GM12878 (cell line): ENCODE measurements around the gene CD83. TPM values are rescaled to one million over a fixed set of nuclear protein-coding genes. Genes with fewer than 3 reads are reported as not detected.

Experiments used
- ATAC-seq: fragments of 200-7000 bp; cut with Tn5 transposase; 3 replicates; pipeline ENCODE4 v1.9.1; 2020; ENCODE audit warnings: mild to moderate bottlenecking, moderate library complexity
- BruUV-seq: library from RNA; stranded (reverse); fragments of 400-500 nt; replicated peaks from 2 replicates; lab custom pipeline; 2021; lab: Mats Ljungman, UMichigan
- CTCF ChIA-PET: fragments of 300-600 bp; sonication (Branson Sonifier 250); formaldehyde crosslinking; extraction: SDS; loops from one replicate; lab custom pipeline; 2021; ENCODE audit warnings: inconsistent platforms; lab: Yijun Ruan, JAX
- POLR2A ChIA-PET: fragments of 350-600 bp; formaldehyde crosslinking; extraction: SDS; loops from one replicate; lab custom pipeline; 2021; ENCODE audit warnings: inconsistent platforms; lab: Charles Lee
- RAD21 ChIA-PET: fragments of 300-600 bp; sonication (Branson Sonifier 250); formaldehyde crosslinking; loops from one replicate; lab custom pipeline; 2023; ENCODE audit warnings: antibody characterized with exemption; ENCODE audit not compliant: unreplicated experiment; lab: Charles Lee
- SMC1A ChIA-PET: fragments of 300-600 bp; sonication (Branson Sonifier 250); formaldehyde crosslinking; loops from one replicate; lab custom pipeline; 2023; ENCODE audit not compliant: unreplicated experiment, uncharacterized antibody; lab: Charles Lee
- DNase-seq: peaks from one replicate; pipeline ENCODE4 v3.0.0-alpha.2; 2011; ENCODE audit warnings: low read depth, low spot score
- FAIRE-seq: peaks from 3 replicates; lab custom pipeline; 2011; peaks lifted over from hg19 to GRCh38; lab: Jason Lieb, UNC
- H2AFZ ChIP-seq: 2 replicates; pipeline ENCODE4 v1.6.0; 2011; ENCODE audit warnings: low read depth, low read length, control low read depth; ENCODE audit not compliant: control insufficient read depth
- H3K27ac ChIP-seq: 2 replicates; pipeline ENCODE4 v1.5.1; 2011; ENCODE audit warnings: control low read depth; ENCODE audit not compliant: control insufficient read depth, insufficient read depth
- H3K27me3 ChIP-seq, 2 experiments: replicated peaks in 1 of 2; 2 replicates each; pipeline versions ENCODE4 v1.6.0 to v1.6.1; 2011; ENCODE audit warnings: low read length in 1 of 2; ENCODE audit not compliant: control insufficient read depth in 2 of 2, insufficient read depth in 2 of 2
- H3K36me3 ChIP-seq, 2 experiments: 2 replicates each; pipeline ENCODE4 v1.5.1; 2011; ENCODE audit warnings: low read length in 1 of 2; ENCODE audit not compliant: control insufficient read depth in 2 of 2, insufficient read depth in 2 of 2
- H3K4me1 ChIP-seq: 2 replicates; pipeline ENCODE4 v1.6.1; 2011; ENCODE audit warnings: mild to moderate bottlenecking, low read length, moderate library complexity, mixed read lengths; ENCODE audit not compliant: control insufficient read depth, insufficient read depth
- H3K4me2 ChIP-seq: 2 replicates; pipeline ENCODE4 v1.6.0; 2011; ENCODE audit warnings: control low read depth; ENCODE audit not compliant: control insufficient read depth, insufficient read depth
- H3K4me3 ChIP-seq: fragments of 200-600 bp; sonication (generic); 2 replicates; pipeline ENCODE4 v1.5.1; 2016
- H3K79me2 ChIP-seq: 2 replicates; pipeline ENCODE4 v1.6.0; 2011; ENCODE audit warnings: low read length; ENCODE audit not compliant: control insufficient read depth, insufficient read depth
- H3K9ac ChIP-seq: 2 replicates; pipeline ENCODE4 v1.8.0; 2011; ENCODE audit warnings: low read length, control low read depth, mixed read lengths; ENCODE audit not compliant: control insufficient read depth, insufficient read depth
- H3K9me3 ChIP-seq: replicated peaks from 3 replicates; pipeline ENCODE4 v1.5.1; 2011; ENCODE audit warnings: mild to moderate bottlenecking, low read length; ENCODE audit not compliant: control insufficient read depth, insufficient read depth
- H4K20me1 ChIP-seq: 2 replicates; pipeline ENCODE4 v1.6.0; 2011; ENCODE audit not compliant: control insufficient read depth, insufficient read depth
- BHLHE40 ChIP-seq, 2 experiments: fragments of 450-650 bp in 1 of 2; IDR thresholded peaks; 2 replicates each; pipeline ENCODE4 v1.6.1; 2011 to 2017; ENCODE audit warnings: low read depth in 2 of 2, borderline replicate concordance in 1 of 2, improper control_type of control experiment in 1 of 2, low read length in 1 of 2, mild to moderate bottlenecking in 1 of 2
- CHD2 ChIP-seq: IDR thresholded peaks from 2 replicates; pipeline ENCODE4 v1.6.1; 2011; ENCODE audit warnings: low read depth, low read length, improper control_type of control experiment, borderline replicate concordance
- EZH2 ChIP-seq: IDR thresholded peaks from 2 replicates; pipeline ENCODE4 v1.6.1; 2012; ENCODE audit warnings: low read depth, mild to moderate bottlenecking, control low read depth, inconsistent platforms, low read length, borderline replicate concordance; ENCODE audit not compliant: control insufficient read depth
- FOS ChIP-seq: IDR thresholded peaks from 3 replicates; pipeline ENCODE4 v1.6.1; 2011; ENCODE audit warnings: borderline replicate concordance; ENCODE audit not compliant: insufficient read length; ENCODE audit errors: extremely low read depth
- HDGF ChIP-seq: fragments of 450-650 bp; IDR thresholded peaks from 2 replicates; pipeline ENCODE4 v1.6.1; 2016; ENCODE audit warnings: antibody characterized with exemption
- IRF4 ChIP-seq: IDR thresholded peaks from 2 replicates; pipeline ENCODE4 v1.6.1; 2011; ENCODE audit warnings: low read depth, low read length
- MYC ChIP-seq: IDR thresholded peaks from 2 replicates; pipeline ENCODE4 v1.6.1; 2011; ENCODE audit warnings: mild to moderate bottlenecking, low read length, moderate library complexity, inconsistent platforms; ENCODE audit not compliant: insufficient read depth, insufficient replicate concordance, insufficient read length, severe bottlenecking
- POLR2AphosphoS2 ChIP-seq: IDR thresholded peaks from 2 replicates; pipeline ENCODE4 v1.6.1; 2011; ENCODE audit warnings: low read depth, mild to moderate bottlenecking, low read length, improper control_type of control experiment, moderate library complexity
- RAD21 ChIP-seq: IDR thresholded peaks from 2 replicates; pipeline ENCODE4 v1.6.1; 2011; ENCODE audit warnings: mild to moderate bottlenecking, low read depth, low read length, moderate library complexity; ENCODE audit not compliant: insufficient read depth
- SP1 ChIP-seq: IDR thresholded peaks from one replicate; pipeline ENCODE4 v1.6.1; 2011; ENCODE audit warnings: low read depth, low read length
- SPI1 ChIP-seq: IDR thresholded peaks from 2 replicates; pipeline ENCODE4 v1.6.1; 2011; ENCODE audit warnings: low read depth, mild to moderate bottlenecking, low read length, moderate library complexity, borderline replicate concordance; ENCODE audit not compliant: insufficient read depth
- TCF3 ChIP-seq: IDR thresholded peaks from 2 replicates; pipeline ENCODE4 v1.6.1; 2012; ENCODE audit warnings: low read depth, mild to moderate bottlenecking, low read length, borderline replicate concordance; ENCODE audit not compliant: insufficient read depth
- YY1 ChIP-seq: IDR thresholded peaks from 2 replicates; pipeline ENCODE4 v1.6.1; 2011; ENCODE audit warnings: low read depth, mild to moderate bottlenecking, low read length
- ZBED1 ChIP-seq: IDR thresholded peaks from 2 replicates; pipeline ENCODE4 v1.6.1; 2016; ENCODE audit warnings: borderline replicate concordance
- ZBTB11 ChIP-seq: fragments of 450-650 bp; formaldehyde crosslinking; IDR thresholded peaks from 2 replicates; pipeline ENCODE4 v1.5.0; 2022; ENCODE audit warnings: mild to moderate bottlenecking, missing genetic modification characterization
- WGBS: methylation state at CpG from one replicate; pipeline ENCODE4 v1.1.6; 2016; ENCODE audit warnings: low lambda C conversion rate; ENCODE audit not compliant: insufficient replicate concordance, insufficient coverage; ENCODE audit errors: missing lambda C conversion rate; 5-methylcytosine and 5-hydroxymethylcytosine counted together
- in situ Hi-C: fragments of 300-500 bp; cut with MboI; formaldehyde crosslinking; loops from 9 replicates; pipeline ENCODE4 v1.14.3; 2018; ENCODE audit warnings: mixed read lengths
- intact Hi-C: fragments of 100-400 bp; cut with micrococcal nuclease; formaldehyde crosslinking; loops from one replicate; pipeline ENCODE4 v1.14.2; 2022; ENCODE audit not compliant: unreplicated experiment
- polyA plus RNA-seq, 11 experiments: library from polyadenylated mRNA; depleted of rRNA in 4 of 11; unstranded in 6 of 11; stranded (reverse) in 5 of 11; fragments of >200 nt; fragmentation: Nextera tagmentation in 4 of 11; fragmentation: Illumina TruSeq in 1 of 11; extraction: Ambion mirVana in 4 of 11; extraction: Trizol in 1 of 11; gene quantifications; 1 replicate in 1 of 11; 2 replicates in 10 of 11; pipeline versions ENCODE4 v1.2.1 to v1.2.3, GENCODE V29; 2011 to 2016; ENCODE audit warnings: inconsistent platforms in 2 of 11, missing spikeins in 2 of 11, low read depth in 1 of 11
- total RNA-seq, 4 experiments: library from RNA; depleted of rRNA in 3 of 4; stranded (reverse); fragments of >200 nt in 3 of 4; fragmentation: Illumina TruSeq in 1 of 4; extraction: Trizol in 1 of 4; gene quantifications; 2 replicates each; pipeline versions ENCODE4 v1.2.1 to v1.2.3, GENCODE V29; 2013 to 2021
- TF ChIP-seq, protein P1 (sequence below): IDR thresholded peaks from 2 replicates; pipeline ENCODE4 v1.6.1; 2011; ENCODE audit warnings: low read depth, low read length, improper control_type of control experiment, borderline replicate concordance

CD83 gene
- total and polyA plus RNA-seq, 10 of the 15 experiments (the other 5 are each of a cell fraction or from before 2014, with no cell fraction given) = 76.1 to 174 (median 129) TPM

- TF ChIP-seq YY1 = no peak
- no peak for TF ChIP-seq HDGF
- TF ChIP-seq MYC = no peak
- no peak for TF ChIP-seq ZBED1
- no peak for TF ChIP-seq IRF4
These were observed 35.7 kb downstream of the CD83 start (continued) for GRCh38 chr6:14153228-14153627.

DNA sequence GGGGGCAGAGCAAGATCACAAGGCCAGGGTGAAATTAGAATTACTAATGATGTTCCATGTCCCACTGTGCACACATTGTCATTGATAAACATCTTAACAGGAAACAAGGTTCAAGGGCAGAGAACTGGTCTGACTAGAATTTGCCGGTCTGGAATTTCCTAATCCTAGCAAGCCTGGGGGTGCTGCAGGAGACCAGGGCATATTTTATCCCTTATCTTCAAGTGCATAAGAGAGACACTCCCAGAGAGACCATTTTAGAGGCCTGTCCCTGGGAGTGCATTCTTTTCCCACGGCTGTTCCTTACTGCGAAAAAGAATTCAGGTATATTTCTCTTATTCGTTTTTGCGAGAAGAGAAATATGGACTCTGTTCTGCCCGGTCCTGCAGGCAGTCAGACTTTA, 41.5 kb downstream of the CD83 start:
- Histone ChIP-seq H3K79me2 (no peaks in the 10 kb centered on the region), H3K36me3 (no peaks in the 10 kb centered on the region), H4K20me1 (no peaks in the 10 kb centered on the region), H3K9me3 (no peaks in the 10 kb centered on the region; the same call in 2 of the 3 replicates), H3K27ac (no peak overlapping the region), H3K4me1 (no peaks in the 10 kb centered on the region), H3K4me2 (no peak overlapping the region), H2AFZ (no peak overlapping the region), H3K9ac (no peak overlapping the region), H3K27me3 (no peaks in the 10 kb centered on the region), H3K4me3 (no peak overlapping the region)
- ATAC-seq (no peak), DNase-seq (no peak), FAIRE-seq (no peak)
- POLR2A ChIA-PET = no interaction called here
- SMC1A ChIA-PET = no interaction called here
- in situ Hi-C loops = no loop called here
- CTCF ChIA-PET = no interaction called here
- RAD21 ChIA-PET = no interaction called here
- intact Hi-C loops = no loop called here
- WGBS = 91% methylated on average over 6 of the region's 6 CpGs
- no TSS peak for BruUV-seq
- TF ChIP-seq POLR2AphosphoS2 = no peak
- no peak for TF ChIP-seq CHD2
- TF ChIP-seq RAD21 = no peak
- TF ChIP-seq ZBTB11 = no peak
- TF ChIP-seq SP1 = no peak
- no peak for TF ChIP-seq EZH2
- TF ChIP-seq FOS = no peak
- TF ChIP-seq, protein P1, sequence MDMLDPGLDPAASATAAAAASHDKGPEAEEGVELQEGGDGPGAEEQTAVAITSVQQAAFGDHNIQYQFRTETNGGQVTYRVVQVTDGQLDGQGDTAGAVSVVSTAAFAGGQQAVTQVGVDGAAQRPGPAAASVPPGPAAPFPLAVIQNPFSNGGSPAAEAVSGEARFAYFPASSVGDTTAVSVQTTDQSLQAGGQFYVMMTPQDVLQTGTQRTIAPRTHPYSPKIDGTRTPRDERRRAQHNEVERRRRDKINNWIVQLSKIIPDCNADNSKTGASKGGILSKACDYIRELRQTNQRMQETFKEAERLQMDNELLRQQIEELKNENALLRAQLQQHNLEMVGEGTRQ = no peak
- TF ChIP-seq BHLHE40 (IDR thresholded peaks at IDR 0.05; ENCODE audit: borderline replicate concordance in 1 of 2, low read depth in 2 of 2, low read length in 1 of 2) = no peak
- no peak for TF ChIP-seq HDGF
- no peak for TF ChIP-seq SPI1
- no peak for TF ChIP-seq TCF3
